ENCODE results near the gene ZC3HAV1. TPM values are rescaled to one million over a fixed set of nuclear protein-coding genes. Genes with fewer than 3 reads are reported as not detected.
"Not testable (repeated sequence)": the region's sequence is repeated elsewhere in the genome, so short reads cannot be mapped to it uniquely, and the experiment has no call there.

ZC3HAV1 gene
- total RNA-seq, 1 experiment from 2014 or later, result 45.8 TPM

DNA sequence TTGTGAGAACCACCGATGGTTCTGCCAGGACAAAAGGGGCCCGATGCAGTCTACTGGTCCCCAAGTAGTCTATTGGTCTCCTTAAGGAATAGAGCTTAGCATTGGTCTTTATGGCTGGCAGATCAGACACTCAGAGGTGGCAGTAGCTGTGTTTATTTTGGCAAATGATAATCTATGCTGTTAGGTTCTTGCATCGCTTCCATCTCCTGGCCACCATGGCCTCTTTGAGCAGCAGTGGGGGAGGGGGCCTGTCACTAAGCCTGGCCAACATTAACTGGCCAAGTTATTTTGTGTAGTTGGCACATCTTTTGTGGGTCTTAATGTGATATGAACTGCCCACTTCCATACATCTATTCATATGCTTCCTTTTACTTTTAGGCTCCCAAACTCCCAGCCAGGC, 4.5 kb upstream of the ZC3HAV1 start:
- DNase-seq (ENCODE audit: extremely low read depth, low read depth), result no peak

DNA sequence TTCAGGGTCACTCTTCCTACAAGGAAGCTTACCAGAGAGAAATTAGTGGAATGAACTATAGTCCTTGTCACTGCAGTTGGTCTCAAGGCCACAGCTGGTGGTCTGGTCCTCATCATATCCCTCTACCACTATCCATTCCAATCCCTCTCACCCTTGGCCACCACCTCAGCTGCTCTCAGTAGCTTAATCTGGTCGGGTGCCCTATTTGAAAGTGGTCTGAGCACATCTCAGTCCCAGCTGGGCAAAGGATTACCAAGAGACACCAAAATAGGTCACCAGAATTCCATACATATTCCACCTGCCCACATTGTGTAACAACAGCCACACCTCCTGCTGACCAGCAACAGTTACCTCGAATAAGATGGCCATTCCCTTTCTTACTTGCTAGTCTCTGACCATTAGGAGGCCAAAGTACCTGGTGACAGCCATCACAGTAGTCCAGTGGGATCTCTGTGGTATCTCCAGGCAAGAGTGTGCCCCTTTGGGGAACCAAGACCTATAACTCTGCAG, 3.3 kb upstream of the ZC3HAV1 start:
- no peak for DNase-seq (ENCODE audit: extremely low read depth, low read depth)

DNA sequence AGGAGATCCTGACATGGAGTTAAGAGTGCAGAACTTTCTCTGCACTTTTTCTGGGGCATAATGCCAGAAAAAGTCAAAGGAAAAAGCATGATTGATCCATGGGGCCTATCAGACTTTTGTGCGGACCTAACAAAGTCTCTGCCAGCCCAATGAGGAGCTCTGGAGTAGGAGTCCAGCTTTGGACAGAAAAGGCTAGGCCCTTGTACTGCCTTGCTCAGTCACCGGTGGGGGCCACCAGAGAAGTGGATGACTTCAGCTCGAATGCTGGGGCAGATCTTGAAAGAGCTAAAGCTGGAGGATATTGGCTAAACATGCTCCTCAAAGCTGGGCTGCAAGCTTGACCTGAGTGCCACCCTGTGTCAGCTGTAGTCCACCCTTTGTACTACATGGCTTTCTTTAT, 2.8 kb upstream of the ZC3HAV1 start:
- no peak for DNase-seq (ENCODE audit: extremely low read depth, low read depth)

DNA sequence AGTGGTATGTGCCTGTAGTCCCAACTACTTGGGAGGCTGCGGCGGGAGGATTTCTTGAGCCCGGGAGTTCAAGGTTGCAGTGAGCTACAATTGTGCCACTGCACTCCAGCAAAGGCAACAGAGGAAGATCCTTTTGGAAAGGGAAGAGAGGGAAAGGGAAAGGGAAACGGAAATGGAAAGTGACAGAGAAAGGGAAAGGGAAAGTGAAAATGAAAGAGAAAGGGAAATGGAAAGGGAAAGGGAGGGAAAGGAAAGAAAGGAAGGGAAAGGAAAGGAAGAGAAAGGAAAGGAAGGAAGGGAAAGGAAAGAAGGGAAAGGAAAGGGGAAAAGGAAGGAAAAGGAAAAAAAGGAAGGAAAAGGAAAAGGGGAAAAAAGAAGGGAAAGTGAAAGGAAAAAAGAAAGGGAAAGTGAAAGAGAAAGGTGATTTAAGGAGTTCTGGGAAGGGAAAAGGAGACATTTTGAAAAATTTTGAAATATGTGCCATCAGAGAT, 2.3 kb upstream of the ZC3HAV1 start:
- no peak for DNase-seq (ENCODE audit: extremely low read depth, low read depth)

DNA sequence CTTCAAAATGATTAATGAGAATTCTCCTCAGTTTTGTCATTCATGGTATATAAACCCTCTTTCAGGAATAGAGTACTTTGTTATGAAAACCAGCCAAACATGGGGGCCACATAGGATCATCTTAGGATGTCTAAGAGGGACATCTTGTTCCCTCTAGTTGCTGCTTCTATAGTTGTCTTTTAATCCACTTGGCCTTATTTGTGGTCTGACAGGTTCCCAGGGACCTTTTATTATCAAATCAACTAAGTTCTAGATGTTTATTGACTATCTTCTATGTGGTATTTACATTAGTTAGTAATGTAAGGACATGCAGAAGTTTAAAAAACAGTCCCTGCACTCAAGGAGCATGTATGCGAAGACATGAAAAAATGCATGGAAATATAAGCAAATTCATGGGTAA, 1.6 kb upstream of the ZC3HAV1 start:
- no peak for DNase-seq (ENCODE audit: extremely low read depth, low read depth)

DNA sequence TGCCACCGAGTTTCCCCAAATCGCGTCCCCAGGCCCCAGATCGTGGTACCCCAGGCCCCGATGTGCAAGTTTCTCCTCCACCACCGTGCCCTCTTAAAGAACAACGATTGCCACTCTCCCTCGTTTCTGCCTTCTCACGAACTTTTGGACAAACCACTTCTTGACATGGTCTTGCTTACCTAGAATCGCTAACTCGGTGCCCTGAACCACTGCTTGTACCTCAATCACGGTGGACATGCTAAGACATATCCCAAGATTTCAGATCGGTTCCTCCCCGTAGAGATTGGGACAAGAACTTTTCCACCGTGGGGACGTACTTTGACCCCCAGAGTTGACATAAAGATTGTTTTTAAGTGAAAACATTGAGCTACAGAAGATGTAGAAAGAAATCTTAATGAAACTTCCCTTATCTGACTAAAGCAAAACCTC, 477 bp upstream of the ZC3HAV1 start:
- DNase-seq (ENCODE audit: extremely low read depth, low read depth), result no peak

DNA sequence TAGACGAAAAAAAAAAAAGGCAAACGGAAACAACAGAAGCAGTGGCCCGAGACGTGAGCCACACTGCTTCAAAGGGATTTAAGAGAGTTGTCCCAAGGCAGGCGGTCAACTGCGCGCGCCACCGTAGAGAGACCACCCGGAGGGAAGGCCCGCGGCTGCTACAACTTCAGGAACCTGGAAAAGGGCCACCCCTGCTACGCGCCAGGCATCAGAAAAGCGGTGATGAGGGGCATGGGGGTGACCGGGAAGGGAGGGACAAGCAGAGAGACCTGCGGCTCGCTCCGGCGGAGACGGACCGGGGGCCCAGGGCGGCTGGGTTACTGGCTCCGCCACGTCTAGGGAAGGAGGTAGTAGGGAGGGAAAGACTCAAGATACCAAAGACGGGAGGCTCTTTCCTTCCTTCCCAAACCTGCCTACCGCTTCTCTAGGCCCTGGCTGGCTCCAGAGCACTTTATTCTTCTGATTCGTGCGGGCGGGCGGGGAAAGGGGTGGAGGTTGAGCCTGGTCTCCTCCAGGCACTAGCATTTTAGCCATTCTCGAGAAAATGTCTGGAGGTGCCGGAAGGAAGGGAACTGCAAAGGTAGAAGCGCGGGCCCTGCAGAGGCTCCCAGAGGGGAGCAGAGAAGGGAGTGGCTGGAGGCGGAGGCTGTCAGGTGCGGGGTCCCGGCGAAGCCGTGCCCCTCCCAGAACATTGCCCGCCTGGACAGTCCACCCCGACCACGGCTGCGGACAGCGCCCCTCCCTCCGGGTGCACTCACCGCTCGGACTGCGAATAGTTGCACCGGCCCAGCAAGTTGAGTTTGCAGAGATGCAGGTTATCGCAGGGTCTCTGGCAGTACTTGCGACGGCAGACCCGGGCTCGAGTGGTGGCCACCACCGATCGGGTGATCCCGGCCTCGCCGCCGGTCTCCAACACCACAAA, 993 bp downstream of the ZC3HAV1 start:
- no peak for DNase-seq (ENCODE audit: extremely low read depth, low read depth)

DNA sequence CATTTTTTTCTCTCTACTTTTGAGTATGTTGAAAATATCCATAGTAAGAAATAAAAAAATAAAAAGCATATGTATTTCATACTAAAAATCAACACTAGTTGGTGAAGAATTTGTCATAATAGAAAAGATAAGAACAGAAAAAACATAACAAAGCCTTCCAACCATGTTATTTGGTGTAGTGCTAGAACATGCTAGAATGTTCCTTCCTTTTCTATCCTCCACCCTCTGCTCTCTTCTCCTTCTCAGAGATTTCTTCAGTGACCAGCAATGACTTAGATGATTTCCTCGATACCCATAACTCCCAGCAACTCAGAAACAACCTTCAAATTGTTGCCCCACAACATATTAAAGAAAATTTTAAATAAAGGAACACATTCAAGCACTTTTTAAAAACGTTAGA, 2.6 kb downstream of the ZC3HAV1 start:
- DNase-seq (ENCODE audit: extremely low read depth, low read depth), result no peak

DNA sequence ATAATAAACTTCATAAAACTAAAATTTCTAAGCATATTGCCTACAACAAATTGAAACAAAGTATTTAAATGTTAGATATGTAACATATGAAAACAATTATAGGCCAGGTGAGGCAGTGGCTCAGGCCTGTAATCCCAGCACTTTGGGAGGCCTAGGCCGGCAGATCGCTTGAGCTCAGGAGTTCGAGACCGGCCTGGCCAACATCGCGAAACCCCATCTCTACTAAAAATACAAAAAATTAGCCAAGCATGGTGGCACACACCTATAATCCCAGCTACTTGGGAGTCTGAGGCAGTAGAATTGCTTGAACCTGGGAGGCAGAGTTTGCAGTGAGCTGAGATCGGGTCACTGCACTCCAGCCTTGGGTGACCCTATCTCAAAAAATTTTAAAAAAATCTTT, 3.3 kb downstream of the ZC3HAV1 start:
- not testable (repeated sequence) for DNase-seq (ENCODE audit: extremely low read depth, low read depth)

DNA sequence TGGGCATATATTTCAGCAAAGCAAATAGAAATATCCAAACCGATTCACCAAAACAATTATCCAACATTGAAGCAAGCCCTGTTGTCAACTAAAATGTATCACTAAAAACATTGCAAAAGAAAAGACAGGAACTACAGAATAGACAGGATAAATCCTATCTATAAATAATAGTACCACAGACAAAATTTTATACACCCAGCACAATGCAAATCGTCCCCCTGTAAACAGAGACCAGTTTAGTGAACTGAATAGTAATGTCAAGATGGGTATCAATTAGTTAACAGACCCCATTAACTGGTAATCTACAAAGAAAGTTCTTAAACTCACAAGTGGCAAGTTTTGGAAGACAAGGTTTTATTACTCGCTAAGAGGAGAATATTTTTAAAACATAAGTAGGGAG, 4.0 kb downstream of the ZC3HAV1 start:
- DNase-seq (ENCODE audit: extremely low read depth, low read depth), result no peak

DNA sequence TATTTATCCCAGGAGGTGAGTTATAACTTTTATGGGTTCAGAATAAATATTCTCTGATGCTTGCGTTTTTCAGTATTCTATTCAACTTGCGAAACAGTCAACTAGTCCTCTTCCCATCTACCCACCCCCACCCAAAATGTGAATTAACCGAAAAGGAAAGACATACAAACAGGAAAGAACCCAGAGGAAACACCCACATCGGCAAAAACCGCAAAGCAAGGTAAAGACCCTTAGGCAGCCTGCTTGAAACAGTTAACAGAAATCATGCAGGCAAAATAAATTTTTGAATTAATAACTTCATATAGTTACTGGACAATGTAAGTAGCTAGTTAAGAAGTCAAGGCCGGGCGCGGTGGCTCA, 5.4 kb downstream of the ZC3HAV1 start:
- no peak for DNase-seq (ENCODE audit: extremely low read depth, low read depth)

DNA sequence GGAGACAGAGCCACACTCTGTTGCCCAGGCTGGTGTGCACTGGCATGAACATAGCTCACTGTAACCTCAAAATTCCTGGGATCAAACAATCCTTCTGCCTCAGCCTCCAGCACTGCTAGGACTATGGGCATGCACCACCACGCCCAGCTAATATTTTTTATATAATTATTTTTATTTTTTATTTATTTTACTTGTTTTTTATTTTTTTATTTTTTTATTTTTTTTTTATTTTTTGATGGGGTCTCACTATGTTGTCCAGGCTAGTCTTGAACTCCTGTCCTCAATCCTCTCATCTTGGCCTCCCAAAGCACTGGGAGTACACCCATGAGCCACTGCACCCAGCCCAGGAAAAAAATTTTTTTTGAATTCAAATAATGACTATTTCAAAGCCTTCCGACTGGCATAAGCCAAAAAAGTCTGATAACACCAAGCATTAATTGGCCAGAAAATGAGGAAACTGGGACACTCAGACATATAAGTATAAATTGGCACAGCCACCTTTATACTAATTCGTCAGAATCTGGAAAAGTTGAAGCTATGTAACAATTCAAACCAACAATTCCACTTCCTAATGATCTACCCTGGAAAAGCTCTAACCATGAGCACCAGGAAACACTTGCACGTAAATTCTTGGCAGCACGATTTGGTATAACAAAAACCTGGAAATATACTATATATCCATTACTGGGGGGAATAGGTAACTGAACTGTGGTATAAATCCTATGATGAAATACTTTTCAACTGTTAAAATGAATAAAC, 6.3 kb downstream of the ZC3HAV1 start:
- no peak for DNase-seq (ENCODE audit: extremely low read depth, low read depth)

DNA sequence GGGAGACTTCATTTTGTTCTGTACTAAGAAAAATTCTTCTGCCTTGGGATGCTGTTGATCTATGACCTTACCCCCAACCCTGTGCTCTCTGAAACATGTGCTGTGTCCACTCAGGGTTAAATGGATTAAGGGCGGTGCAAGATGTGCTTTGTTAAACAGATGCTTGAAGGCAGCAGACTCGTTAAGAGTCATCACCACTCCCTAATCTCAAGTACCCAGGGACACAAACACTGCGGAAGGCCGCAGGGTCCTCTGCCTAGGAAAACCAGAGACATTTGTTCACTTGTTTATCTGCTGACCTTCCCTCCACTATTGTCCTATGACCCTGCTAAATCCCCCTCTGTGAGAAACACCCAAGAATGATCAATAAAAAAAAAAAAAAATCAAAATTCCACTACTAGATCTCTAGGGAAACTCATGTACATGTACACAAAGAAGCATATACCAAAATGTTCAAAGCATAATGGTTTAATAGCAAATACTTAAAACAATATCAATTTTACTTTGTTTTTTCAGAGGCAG, 7.8 kb downstream of the ZC3HAV1 start:
- not testable (repeated sequence) for DNase-seq (ENCODE audit: extremely low read depth, low read depth)

DNA sequence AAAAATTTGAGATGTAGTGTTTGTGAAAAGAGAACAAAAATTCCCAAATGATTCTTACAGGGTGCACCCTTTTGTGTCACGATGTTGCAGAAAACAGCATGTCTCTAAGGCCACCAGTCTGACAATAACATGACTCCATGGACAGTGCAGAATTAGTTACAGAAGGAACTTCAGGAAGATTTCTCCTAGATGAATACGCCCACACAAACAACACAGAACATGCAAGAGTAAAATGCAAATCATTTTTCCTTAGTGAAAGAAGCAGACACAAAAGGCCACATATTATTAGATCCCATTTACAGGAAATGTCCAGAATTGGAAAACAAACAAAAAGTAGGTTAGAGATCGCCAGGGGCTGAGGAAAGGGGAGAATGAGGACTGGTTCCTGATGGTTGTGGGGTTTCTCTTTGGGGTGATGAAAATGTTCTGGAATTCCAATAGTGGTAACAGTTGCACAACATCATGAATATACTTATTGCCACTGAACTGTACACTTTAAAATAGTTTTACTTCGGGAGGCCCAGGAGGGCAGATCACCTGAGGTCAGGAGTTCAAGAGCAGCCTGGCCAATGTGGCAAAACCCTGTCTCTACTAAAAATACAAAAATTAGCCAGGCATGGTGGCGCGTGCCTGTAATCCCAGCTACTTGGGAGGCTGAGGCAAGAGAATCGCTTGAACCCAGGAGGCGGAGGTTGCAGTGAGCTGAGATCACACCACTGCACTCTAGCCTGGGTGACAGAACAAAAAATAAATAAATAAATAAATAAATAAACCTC, 10.2 kb downstream of the ZC3HAV1 start:
- DNase-seq (ENCODE audit: extremely low read depth, low read depth), result no peak

DNA sequence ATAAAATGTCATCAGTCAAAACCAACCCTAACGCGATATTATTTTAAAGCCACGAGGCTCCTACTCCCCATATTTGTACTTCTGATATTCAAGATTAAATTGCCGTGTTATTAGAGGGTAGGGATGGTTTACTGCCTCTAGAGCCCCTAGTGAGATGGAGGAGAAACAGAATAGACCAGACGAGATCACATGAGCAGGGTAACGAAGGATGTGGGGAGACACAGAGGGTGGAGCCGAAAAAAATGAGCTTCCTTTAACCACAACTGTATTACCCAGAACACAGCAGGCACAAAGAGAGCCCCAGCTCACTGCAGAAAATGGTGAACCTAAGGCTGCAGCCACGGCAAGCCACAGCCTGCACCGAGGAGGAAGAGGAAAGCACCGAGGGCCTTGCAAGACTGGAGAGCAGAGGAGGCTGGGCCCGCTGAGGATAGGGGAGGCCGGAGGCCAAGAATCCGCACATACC, 14.3 kb downstream of the ZC3HAV1 start:
- no peak for DNase-seq (ENCODE audit: extremely low read depth, low read depth)

DNA sequence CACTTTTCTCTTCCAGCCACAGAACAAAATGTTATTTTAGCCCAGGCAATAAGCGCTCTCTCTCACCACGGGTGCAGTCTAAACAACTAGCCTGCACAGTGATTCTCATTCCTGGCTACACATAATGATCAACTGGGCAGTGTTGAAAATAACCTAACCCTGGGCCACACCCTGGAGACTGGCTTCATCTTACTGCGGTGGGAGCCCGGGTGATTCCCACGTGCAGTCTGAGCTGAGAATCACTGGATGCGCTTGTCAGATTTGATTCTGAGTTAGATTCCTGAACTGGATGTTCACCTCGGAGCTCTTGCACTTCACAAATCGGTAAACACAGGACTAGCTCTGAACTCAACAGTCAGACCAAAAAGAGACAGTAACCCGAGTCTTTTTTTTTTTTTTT, 14.9 kb downstream of the ZC3HAV1 start:
- no peak for DNase-seq (ENCODE audit: extremely low read depth, low read depth)

DNA sequence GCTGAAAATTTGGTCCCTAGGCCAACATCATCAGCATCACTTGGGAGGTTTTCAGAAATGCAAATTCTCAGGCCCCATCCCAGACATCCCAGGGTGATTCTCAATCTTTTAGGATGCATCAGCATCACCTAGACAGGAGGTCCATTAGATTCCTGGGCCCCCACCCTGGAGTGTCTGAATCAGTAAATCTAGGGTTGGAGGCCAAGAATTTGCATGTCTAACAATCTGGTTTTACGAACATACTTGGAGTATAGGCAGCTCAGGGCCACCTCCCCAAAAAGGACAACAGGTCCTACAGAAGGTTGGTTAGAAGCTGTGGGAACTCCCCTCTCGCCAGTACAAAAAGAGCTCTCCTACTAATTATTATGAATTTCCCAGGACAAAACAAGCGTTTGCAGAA, 15.5 kb downstream of the ZC3HAV1 start:
- no peak for DNase-seq (ENCODE audit: extremely low read depth, low read depth)

DNA sequence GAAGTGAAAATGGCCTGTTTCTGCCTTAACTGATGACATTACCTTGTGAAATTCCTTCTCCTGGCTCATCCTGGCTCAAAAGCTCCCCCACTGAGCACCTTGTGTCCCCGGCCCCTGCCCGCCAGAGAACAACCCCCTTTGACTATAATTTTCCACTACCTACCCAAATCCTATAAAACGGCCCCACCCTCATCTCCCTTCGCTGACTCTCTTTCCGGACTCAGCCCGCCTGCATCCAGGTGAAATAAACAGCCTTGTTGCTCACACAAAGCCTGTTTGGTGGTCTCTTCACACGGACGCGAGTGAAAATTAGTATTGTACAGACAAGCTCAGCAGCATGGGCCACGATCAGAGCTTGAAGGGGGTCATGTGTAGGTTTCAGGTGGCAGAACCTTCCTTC, 16.0 kb downstream of the ZC3HAV1 start:
- not testable (repeated sequence) for DNase-seq (ENCODE audit: extremely low read depth, low read depth)

DNA sequence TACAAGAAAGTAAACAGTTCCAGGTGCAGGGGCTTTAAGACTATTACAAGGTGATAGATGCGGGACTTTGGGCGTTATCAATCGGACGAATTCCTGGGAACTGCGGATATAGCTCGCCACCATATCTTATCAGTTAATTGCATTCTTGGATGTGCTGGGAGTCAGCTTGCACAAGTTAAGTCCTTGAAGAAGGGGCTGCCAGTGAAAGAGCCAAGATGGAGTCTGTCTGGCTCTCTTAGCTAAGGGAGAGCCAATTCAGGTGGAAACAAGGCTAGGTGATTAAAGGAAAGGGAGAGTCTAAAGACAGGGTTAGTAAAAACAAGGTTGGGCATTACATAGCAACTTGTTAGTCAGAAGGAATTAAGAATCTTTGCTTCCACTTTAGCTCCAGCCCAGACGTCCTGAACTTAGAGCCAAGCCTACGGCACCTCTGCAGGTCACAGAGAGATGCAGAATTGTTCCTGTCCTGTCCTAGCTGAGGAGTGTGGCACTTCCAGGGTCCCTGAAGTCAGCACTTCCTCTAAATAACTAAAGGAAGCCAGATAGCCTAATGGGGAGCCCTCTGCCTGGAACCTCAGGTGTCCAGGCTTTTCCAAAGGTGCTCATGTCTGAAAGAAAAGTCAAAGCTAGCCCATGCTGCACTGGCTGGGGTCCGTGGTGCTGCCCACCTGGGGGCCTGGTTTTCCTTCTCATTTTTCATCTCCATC, 17.3 kb downstream of the ZC3HAV1 start:
- no peak for DNase-seq (ENCODE audit: extremely low read depth, low read depth)

DNA sequence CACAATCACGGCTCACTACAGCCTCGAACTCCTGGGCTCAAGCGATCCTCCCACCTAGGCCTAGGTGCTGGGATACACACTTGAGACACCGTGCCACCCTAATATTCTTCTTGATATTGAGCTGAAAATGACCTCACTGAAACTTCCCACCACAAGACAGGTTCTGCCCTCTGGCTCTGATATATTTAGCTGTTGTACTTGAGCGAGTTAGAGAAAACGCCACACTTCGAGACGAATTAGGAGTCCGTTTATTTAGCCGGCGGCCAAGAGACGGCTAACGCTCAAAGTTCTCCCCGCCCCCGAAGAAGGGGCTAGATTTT, 17.9 kb downstream of the ZC3HAV1 start:
- DNase-seq (ENCODE audit: extremely low read depth, low read depth), result no peak
